GM18498 (cell line): ENCODE measurements around the gene SNPH.

ENCODE experiments used
- ATAC-seq: cut with Tn5 transposase; IDR thresholded peaks from one replicate; pipeline ENCODE4 v1.9.1; 2021; ENCODE audit warnings: mild to moderate bottlenecking, moderate library complexity; ENCODE audit not compliant: unreplicated experiment

SNPH gene

GRCh38 chr20:1286267-1287024, 20.4 kb downstream of the SNPH start:
- no peak for ATAC-seq

- ATAC-seq, result peak; percentile 61
These were observed 21.2 kb downstream of the SNPH start for GRCh38 chr20:1287306-1287705.

GRCh38 chr20:1287787-1288569, 21.9 kb downstream of the SNPH start:
- no peak for ATAC-seq

GRCh38 chr20:1291191-1291741, 25.2 kb downstream of the SNPH start:
- no peak for ATAC-seq

- ATAC-seq, result no peak
These were observed 26.5 kb downstream of the SNPH start for GRCh38 chr20:1292620-1293019.

GRCh38 chr20:1293641-1294379, 27.7 kb downstream of the SNPH start:
- no peak for ATAC-seq

GRCh38 chr20:1294497-1294896, 28.4 kb downstream of the SNPH start:
- ATAC-seq, result no peak

GRCh38 chr20:1295276-1295930, 29.3 kb downstream of the SNPH start:
- ATAC-seq, result no peak

GRCh38 chr20:1296117-1296610, 30.1 kb downstream of the SNPH start:
- ATAC-seq, result no peak

GRCh38 chr20:1296922-1297321, 30.8 kb downstream of the SNPH start:
- ATAC-seq, result no peak

GRCh38 chr20:1297486-1297885, 31.4 kb downstream of the SNPH start:
- ATAC-seq, result no peak

GRCh38 chr20:1298166-1298565, 32.1 kb downstream of the SNPH start:
- ATAC-seq, result no peak

- ATAC-seq, result no peak
These were observed 32.9 kb downstream of the SNPH start for GRCh38 chr20:1298888-1299511.

GRCh38 chr20:1299522-1299921, 33.4 kb downstream of the SNPH start:
- peak; percentile 45 for ATAC-seq

- ATAC-seq, result no peak
These were observed 34.2 kb downstream of the SNPH start for GRCh38 chr20:1300083-1300840.

GRCh38 chr20:1301031-1301529, 35.0 kb downstream of the SNPH start:
- ATAC-seq, result no peak

- ATAC-seq, result no peak
These were observed 36.8 kb downstream of the SNPH start for GRCh38 chr20:1302685-1303541.
